PC-3 (cell line): Measurements from ENCODE around the gene PLEKHH1.

Experiments used
- CTCF ChIP-seq: fragments of 300-600 bp; sonication (generic); conservative IDR thresholded peaks from 2 replicates; pipeline ENCODE4 v1.5.1; 2017; ENCODE audit warnings: antibody characterized with exemption, low read depth, mild to moderate bottlenecking, low read length
- EZH2 ChIP-seq: fragments of 300-600 bp; sonication (generic); IDR thresholded peaks from one replicate; pipeline ENCODE4 v1.6.1; 2017; ENCODE audit warnings: antibody characterized with exemption, mild to moderate bottlenecking, low read length; ENCODE audit not compliant: unreplicated experiment

- TF ChIP-seq CTCF, result no peak
- TF ChIP-seq EZH2, result no peak
These were observed 12.6 kb upstream of the PLEKHH1 start for GRCh38 chr14:67520482-67520881.
